ENCODE results near the gene ZSWIM5. TPM values are rescaled to one million over a fixed set of nuclear protein-coding genes. Genes with fewer than 3 reads are reported as not detected.

The ZSWIM5 gene
- total and polyA plus RNA-seq, 2 of the 8 experiments (the other 6 are each of a cell fraction or from before 2014, with no cell fraction given): 2.5 to 3.9 TPM

- TF ChIP-seq CHD7 (IDR thresholded peaks at IDR 0.05; ENCODE audit: insufficient replicate concordance, low read length) (no peak), KDM4A (IDR thresholded peaks at IDR 0.05; ENCODE audit: low read depth, low read length, severe bottlenecking) (no peak), CEBPB (IDR thresholded peaks at IDR 0.05; ENCODE audit: low read depth, low read length) (no peak), CTBP2 (IDR thresholded peaks at IDR 0.05; ENCODE audit: borderline replicate concordance, insufficient read depth, insufficient read length, low read length) (no peak), CBX5 (IDR thresholded peaks at IDR 0.05; ENCODE audit: low read depth, low read length) (no peak), SIRT6 (IDR thresholded peaks at IDR 0.05; ENCODE audit: low read length) (no peak), SP1 (IDR thresholded peaks at IDR 0.05; ENCODE audit: low read depth, low read length) (no peak), SP2 (IDR thresholded peaks at IDR 0.05; ENCODE audit: low read length) (no peak), HDAC6 (IDR thresholded peaks at IDR 0.05; ENCODE audit: low read depth, low read length) (no peak), SIN3A (conservative IDR thresholded peaks at IDR 0.05 in 1 of 2, IDR thresholded peaks at IDR 0.05 in 1 of 2; ENCODE audit: low read depth in 1 of 2, low read length in 2 of 2) (no peak)
These were observed 8.2 kb downstream of the ZSWIM5 start (continued) for GRCh38 chr1:45198185-45198584.
